T-helper 1 cell treated with Interleukin-12 subunit alpha and Interleukin-12 subunit beta and Interleukin-4 antibody, amounts not matched to agents 30 μg/mL and 1 μg/mL, for 36 hours (primary cell): Measurements from ENCODE around the gene BCL11A.

ENCODE experiments used
- H3K27ac Mint-ChIP-seq: one replicate; pipeline ENCODE4 v1.8.0; 2021; ENCODE audit warnings: mild to moderate bottlenecking, mixed read lengths
- H3K27me3 Mint-ChIP-seq: one replicate; pipeline ENCODE4 v1.8.0; 2021; ENCODE audit warnings: low read depth, mixed read lengths
- H3K36me3 Mint-ChIP-seq: one replicate; pipeline ENCODE4 v1.8.0; 2021; ENCODE audit warnings: low read depth, mixed read lengths
- H3K4me1 Mint-ChIP-seq: one replicate; pipeline ENCODE4 v1.8.0; 2021; ENCODE audit warnings: low read depth, mixed read lengths
- H3K4me3 Mint-ChIP-seq: one replicate; pipeline ENCODE4 v1.8.0; 2021; ENCODE audit warnings: mild to moderate bottlenecking, moderate library complexity, mixed read lengths
- H3K9me3 Mint-ChIP-seq: one replicate; pipeline ENCODE4 v1.8.0; 2021; ENCODE audit warnings: mixed read lengths

BCL11A gene

DNA sequence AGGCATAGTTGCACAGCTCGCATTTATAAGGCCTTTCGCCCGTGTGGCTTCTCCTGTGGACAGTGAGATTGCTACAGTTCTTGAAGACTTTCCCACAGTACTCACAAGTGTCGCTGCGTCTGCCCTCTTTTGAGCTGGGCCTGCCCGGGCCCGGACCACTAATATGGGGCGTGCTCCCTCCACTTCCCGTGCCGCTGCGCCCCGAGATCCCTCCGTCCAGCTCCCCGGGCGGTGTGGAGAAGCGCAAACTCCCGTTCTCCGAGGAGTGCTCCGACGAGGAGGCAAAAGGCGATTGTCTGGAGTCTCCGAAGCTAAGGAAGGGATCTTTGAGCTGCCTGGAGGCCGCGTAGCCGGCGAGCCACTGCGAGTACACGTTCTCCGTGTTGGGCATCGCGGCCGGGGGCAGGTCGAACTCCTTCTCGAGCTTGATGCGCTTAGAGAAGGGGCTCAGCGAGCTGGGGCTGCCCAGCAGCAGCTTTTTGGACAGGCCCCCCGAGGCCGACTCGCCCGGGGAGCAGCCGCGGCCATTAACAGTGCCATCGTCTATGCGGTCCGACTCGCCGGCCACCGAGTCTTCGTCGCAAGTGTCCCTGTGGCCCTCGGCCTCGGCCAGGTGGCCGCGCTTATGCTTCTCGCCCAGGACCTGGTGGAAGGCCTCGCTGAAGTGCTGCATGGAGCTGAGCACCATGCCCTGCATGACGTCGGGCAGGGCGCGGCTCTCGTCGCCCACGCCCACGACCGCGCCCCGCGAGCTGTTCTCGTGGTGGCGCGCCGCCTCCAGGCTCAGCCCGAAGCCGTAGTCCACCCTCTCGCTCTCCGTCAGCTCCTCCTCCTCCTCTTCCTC is 92.7 kb downstream of the BCL11A start:
- H3K9me3 Mint-ChIP-seq: no peaks in the 10 kb centered on the region
- H3K27me3 Mint-ChIP-seq: peaks cover 10% of the 10 kb centered on the region
- no peaks in the 10 kb centered on the region for H3K4me1 Mint-ChIP-seq
- no peak overlapping the region for H3K27ac Mint-ChIP-seq
- H3K4me3 Mint-ChIP-seq: no peak overlapping the region
- no peaks in the 10 kb centered on the region for H3K36me3 Mint-ChIP-seq

DNA sequence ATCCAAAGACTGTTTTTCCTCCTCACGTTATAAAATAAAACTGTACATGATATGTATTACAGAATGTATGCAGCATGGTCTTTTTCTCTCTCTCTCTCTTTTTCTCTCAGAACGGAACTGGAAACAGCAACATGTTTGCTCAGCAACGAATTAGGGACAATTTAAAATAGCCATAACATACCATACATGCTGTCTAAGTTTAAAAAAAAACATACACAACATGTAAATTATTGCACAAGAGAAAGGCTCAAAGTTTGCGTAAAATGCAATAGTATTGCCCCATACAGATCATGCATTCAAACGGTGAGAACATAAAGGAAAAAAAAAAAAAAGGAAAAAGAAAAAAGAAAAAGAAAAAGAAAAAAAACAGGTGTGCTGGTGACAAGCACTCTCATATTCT is 93.6 kb downstream of the BCL11A start:
- no peaks in the 10 kb centered on the region for H3K4me1 Mint-ChIP-seq
- H3K9me3 Mint-ChIP-seq: no peaks in the 10 kb centered on the region
- H3K4me3 Mint-ChIP-seq: no peak overlapping the region

DNA sequence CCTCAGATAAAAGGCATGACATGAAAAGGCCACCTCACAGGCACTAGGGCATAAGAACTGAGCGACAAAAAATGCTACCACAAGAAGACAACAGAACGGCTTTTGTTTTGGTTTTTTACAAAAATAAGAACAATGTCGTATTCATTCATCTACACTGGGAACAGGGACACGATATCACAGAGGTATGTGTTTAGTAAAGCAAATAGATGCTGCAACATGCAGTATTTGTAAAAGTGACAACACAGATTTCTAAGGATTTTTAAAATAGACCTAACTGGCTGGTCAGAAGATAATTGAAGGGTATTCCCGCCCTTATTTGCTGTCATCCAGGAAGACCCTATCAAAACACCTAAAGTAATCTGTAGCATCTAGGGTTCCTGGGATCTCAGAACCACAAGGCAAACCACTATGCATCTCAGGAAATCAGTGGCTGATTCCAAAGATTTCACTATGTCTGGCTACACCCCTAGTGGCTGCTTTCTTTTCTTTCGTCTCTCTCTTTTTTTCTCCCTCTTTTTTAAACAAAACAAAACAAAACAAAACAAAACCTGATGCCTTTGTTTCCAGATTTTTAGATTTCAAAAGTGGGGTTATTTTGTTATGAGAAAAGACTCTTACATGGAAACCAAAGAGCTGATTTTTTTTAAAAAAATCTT is 97.2 kb downstream of the BCL11A start:
- Mint-ChIP-seq H3K27me3 (peaks cover 8% of the 10 kb centered on the region), H3K27ac (no peak overlapping the region), H3K4me1 (no peaks in the 10 kb centered on the region), H3K9me3 (no peaks in the 10 kb centered on the region), H3K36me3 (no peaks in the 10 kb centered on the region), H3K4me3 (no peak overlapping the region)

More for the DNA sequence above, 93.6 kb downstream of the BCL11A start:
- peaks cover 11% of the 10 kb centered on the region for H3K27me3 Mint-ChIP-seq
- H3K36me3 Mint-ChIP-seq: no peaks in the 10 kb centered on the region
- no peak overlapping the region for H3K27ac Mint-ChIP-seq

DNA sequence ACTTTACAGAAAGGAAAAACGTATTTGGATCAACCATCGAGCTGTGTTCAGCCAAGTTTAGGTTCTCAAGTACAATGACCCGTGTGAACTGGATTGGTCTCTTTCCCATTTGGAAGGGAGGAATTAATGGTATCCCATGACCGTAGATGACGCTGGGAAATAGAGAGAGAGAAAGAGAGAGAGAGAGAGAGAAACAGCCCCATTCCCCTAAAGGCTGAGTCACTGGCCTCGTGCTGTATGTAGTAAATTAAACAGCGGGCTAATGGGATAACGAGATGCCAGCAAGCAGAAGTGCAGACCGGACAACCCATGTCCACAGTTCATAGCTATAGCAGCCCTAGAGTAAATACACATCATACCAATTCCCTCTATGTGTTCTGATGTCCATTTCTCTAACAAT is 99.6 kb downstream of the BCL11A start:
- peaks cover 8% of the 10 kb centered on the region for H3K27me3 Mint-ChIP-seq
- no peaks in the 10 kb centered on the region for H3K9me3 Mint-ChIP-seq
- no peaks in the 10 kb centered on the region for H3K36me3 Mint-ChIP-seq
- H3K27ac Mint-ChIP-seq: no peak overlapping the region
- H3K4me1 Mint-ChIP-seq: no peaks in the 10 kb centered on the region
- H3K4me3 Mint-ChIP-seq: no peak overlapping the region

DNA sequence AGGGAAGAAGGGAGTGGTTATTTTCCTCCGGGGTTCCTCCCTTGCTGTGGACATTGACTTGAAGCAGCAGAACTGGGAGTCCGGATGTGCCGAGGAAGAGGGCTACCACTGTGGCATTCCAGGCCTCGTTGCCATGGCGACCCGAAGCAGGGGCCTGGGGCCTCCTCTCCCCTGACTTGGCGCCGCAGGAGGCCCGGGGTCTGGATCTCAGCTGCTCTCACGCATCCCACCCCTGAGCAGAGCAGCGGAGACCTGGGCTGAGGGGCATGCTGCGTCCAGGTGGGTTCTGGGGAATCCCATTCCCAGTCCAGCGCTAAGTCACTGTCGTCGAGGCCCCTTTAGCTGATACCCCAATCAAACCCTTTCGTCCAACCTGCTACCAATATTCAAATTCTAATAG is 100.2 kb downstream of the BCL11A start:
- H3K27me3 Mint-ChIP-seq: peaks cover 8% of the 10 kb centered on the region
- H3K4me1 Mint-ChIP-seq: no peaks in the 10 kb centered on the region
- no peak overlapping the region for H3K4me3 Mint-ChIP-seq
- H3K27ac Mint-ChIP-seq: no peak overlapping the region
- H3K36me3 Mint-ChIP-seq: no peaks in the 10 kb centered on the region
- no peaks in the 10 kb centered on the region for H3K9me3 Mint-ChIP-seq

DNA sequence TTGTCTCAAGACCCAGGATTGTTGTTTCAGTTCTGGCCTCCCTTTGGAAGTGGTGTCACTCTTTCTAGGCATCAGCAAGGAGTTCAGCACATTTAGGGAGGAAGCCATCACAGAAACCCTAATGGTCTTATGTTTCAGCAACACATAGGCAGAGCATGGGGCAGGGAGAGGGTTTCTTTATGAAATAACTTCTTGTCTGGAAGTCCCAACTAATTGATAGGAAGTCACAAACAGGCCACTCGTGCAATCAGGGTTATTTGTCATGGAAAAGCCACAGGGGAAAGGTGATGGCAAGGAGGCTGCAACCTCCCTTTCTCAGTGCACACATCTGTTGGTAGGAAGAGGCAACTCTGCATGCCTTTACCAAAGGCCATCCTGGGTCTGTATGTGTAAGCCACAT is 103.0 kb downstream of the BCL11A start:
- no peaks in the 10 kb centered on the region for H3K36me3 Mint-ChIP-seq
- H3K4me3 Mint-ChIP-seq: no peak overlapping the region
- no peaks in the 10 kb centered on the region for H3K9me3 Mint-ChIP-seq
- H3K4me1 Mint-ChIP-seq: no peaks in the 10 kb centered on the region
- no peak overlapping the region for H3K27ac Mint-ChIP-seq
- no peaks in the 10 kb centered on the region for H3K27me3 Mint-ChIP-seq

DNA sequence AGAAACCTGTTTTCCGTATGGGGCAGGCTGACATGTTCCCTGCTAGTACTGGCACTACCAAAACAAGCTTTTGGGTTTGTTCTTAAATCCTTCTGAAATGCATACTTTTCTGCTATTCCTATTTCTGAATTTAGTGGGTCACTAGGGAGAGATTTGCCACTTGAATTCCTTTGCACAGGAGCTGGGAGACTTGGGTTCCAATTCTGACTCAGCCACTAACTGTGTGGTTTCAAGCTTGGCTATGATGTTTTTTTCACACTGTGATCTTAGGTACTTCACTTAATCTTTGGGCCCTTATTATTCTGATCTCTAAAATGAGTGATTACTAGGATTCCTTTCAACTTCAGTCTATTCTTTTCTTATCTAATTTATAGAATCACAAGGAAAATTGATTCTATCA is 105.5 kb downstream of the BCL11A start:
- H3K27me3 Mint-ChIP-seq: no peaks in the 10 kb centered on the region
- no peak overlapping the region for H3K4me3 Mint-ChIP-seq
- no peaks in the 10 kb centered on the region for H3K36me3 Mint-ChIP-seq
- no peak overlapping the region for H3K27ac Mint-ChIP-seq
- H3K4me1 Mint-ChIP-seq: no peaks in the 10 kb centered on the region
- H3K9me3 Mint-ChIP-seq: no peaks in the 10 kb centered on the region

DNA sequence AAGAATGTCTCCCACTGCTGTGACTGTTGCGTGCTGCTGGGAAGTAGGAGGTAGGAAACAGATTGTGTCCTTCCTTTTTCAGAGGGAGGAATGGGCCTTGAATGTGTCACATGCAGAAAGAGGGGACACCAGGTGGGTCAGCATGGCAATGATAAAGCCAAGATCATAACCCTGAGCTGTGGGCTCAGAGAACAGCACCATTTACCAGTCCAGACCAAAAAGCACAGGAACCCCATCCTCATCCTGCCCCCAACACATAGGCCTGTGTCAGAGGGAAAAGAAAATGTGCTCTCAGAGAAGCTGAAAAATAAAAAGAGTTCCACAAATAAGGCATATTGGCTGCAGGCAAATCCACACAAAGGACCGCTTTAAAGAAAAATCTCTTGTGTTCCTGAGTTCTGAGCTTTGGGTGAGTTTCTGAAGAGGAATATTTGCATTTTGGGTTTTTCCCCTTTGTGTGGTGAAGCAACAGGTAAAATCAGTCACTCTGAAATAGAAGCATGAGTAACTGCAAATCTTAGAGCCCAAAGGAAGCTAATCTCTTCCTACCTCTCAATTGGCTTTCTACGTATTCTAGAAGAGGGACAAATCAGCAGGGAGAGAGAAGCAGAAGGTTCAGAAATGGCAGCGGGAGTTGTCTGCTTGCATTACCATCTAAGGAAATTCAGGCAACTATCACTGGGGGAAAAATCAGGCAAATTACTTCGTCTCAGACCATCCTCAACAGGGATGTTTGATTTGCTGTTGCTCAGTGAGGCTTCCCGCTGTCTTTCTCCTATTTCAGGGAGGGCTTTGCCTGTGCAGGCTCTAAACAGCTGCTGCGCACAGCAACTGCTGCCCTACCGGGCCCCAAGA is 106.8 kb downstream of the BCL11A start:
- Mint-ChIP-seq H3K9me3 (no peaks in the 10 kb centered on the region), H3K27ac (no peak overlapping the region), H3K27me3 (no peaks in the 10 kb centered on the region), H3K36me3 (no peaks in the 10 kb centered on the region), H3K4me3 (no peak overlapping the region), H3K4me1 (no peaks in the 10 kb centered on the region)

DNA sequence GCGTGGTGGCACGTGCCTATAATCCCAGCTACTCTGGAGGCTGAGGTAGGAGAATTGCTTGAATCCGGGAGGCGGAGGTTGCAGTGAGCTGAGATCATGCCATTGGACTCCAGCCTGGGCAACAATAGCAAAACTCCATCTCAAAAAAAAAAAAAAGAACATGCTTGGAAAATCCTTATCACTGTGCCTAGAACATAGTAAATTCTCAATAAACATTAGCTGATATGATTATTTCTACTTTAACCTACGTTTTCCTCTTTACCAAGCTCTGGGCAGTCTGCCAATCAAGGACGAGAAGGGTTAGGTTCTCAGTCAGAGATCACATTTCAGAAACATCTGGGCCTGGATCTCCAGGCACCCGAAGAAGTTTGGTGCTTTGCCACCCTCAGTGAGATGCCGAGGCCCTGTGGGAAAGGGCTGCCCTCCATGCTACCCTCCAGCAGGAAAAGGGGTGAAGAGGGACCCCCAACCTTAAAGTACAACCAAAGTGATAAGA is 107.7 kb downstream of the BCL11A start:
- no peak overlapping the region for H3K27ac Mint-ChIP-seq
- H3K9me3 Mint-ChIP-seq: no peaks in the 10 kb centered on the region

DNA sequence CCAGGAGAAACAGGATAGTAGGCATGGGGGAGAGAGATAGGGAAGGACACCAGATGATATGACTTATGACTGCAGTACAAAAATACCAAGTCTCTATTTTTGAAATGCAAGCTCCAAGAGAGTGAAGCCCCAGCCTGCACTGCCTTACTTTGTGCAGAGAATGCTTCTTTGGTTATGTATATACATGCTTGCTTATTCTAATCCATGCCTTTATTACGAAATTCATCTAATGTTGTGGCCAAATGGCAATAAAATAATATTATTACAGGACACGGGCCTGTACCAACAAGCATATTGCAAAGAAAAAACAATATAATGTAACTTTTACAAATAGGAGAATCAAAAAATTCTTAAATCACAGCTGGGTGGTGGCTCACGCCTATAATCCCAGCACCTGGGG is 110.8 kb downstream of the BCL11A start:
- Mint-ChIP-seq H3K9me3 (no peaks in the 10 kb centered on the region), H3K27ac (no peak overlapping the region), H3K4me1 (no peaks in the 10 kb centered on the region), H3K36me3 (no peaks in the 10 kb centered on the region), H3K27me3 (no peaks in the 10 kb centered on the region), H3K4me3 (no peak overlapping the region)

More for the DNA sequence above, 107.7 kb downstream of the BCL11A start:
- no peak overlapping the region for H3K4me3 Mint-ChIP-seq
- H3K4me1 Mint-ChIP-seq: no peaks in the 10 kb centered on the region
- no peaks in the 10 kb centered on the region for H3K36me3 Mint-ChIP-seq
- no peaks in the 10 kb centered on the region for H3K27me3 Mint-ChIP-seq

DNA sequence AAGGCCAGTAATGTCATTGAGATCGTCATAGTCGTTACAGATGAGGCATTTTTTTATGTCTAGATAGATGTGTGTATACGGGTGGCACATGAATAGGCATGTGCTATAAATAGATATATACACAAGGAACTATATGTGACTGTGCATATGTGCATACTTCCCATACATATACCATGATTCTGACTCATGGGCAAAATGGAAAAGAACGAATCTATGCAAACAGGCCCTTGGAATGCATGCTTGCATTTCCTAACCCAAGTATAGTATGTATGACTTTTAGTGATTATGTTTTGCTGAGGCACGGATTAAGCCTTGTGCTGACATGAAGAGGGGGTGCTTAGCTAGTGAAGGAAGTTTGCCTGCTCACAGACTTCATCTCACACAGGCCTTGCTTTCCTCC is 111.7 kb downstream of the BCL11A start:
- Mint-ChIP-seq H3K36me3 (no peaks in the 10 kb centered on the region), H3K4me1 (no peaks in the 10 kb centered on the region), H3K4me3 (no peak overlapping the region), H3K27ac (no peak overlapping the region), H3K9me3 (no peaks in the 10 kb centered on the region), H3K27me3 (no peaks in the 10 kb centered on the region)

DNA sequence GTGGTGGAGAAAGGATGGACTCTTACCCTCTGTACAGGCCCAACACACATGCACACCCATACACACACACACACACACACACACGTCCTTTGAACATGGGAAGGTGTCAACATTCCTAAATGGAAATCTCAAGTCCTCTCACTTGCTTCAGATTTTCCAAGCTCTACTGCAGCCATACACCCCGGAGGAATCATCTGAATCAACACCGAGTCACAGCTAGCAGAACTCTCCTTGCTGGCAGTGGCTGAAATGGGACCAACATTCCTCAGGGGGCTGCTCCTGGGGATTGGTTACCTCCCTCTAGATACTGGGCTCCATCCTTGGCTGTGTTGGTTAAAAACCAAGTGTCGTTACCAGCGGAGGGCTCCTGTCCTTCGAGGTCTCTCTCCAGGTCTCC is 112.7 kb downstream of the BCL11A start:
- H3K27me3 Mint-ChIP-seq: no peaks in the 10 kb centered on the region
- no peaks in the 10 kb centered on the region for H3K36me3 Mint-ChIP-seq
- no peak overlapping the region for H3K4me3 Mint-ChIP-seq
- H3K27ac Mint-ChIP-seq: no peak overlapping the region
- no peaks in the 10 kb centered on the region for H3K9me3 Mint-ChIP-seq
- no peaks in the 10 kb centered on the region for H3K4me1 Mint-ChIP-seq

DNA sequence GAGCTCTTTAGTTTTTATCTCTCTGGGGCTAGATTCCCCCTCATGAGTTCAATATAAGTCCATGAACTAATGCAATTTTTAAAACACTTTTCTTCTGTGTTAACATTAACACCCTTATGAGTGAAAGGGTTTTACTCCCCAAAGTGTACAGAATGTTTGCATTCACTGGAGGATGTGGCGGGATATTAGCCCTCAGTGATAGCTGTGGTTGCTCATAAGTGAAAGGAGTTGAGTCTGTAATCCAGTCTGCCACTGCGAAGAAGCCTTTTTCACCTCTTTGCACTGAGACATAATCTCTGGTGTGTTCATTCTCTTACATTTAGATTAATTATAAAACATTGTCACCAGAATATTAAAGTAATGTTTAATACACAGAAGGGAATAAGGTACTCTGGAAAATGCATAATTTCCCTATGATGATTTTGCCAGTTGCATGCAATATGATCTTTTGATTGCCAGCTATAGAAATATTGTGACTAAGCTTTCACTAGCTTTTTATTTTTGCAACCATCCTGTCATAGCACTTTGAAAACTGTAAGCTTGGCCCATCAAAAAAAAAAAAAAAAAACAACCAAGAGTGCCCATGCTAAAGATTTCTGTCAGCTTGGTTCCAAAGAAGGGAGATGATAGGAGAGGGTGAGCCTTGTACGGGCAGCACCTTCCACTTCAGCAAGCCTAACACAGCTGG is 113.2 kb downstream of the BCL11A start:
- Mint-ChIP-seq H3K27ac (no peak overlapping the region), H3K4me3 (no peak overlapping the region), H3K9me3 (no peaks in the 10 kb centered on the region), H3K36me3 (no peaks in the 10 kb centered on the region), H3K4me1 (no peaks in the 10 kb centered on the region), H3K27me3 (no peaks in the 10 kb centered on the region)
